SH-SY5Y (cell line): ENCODE data around the gene CDH16.

ENCODE experiments used
- GATA2 ChIP-seq: IDR thresholded peaks from 2 replicates; pipeline ENCODE4 v1.6.1; 2011; ENCODE audit warnings: mild to moderate bottlenecking, low read depth, low read length
- GATA3 ChIP-seq: IDR thresholded peaks from 2 replicates; pipeline ENCODE4 v1.6.1; 2011; ENCODE audit warnings: low read depth, mild to moderate bottlenecking, low read length, moderate library complexity

DNA sequence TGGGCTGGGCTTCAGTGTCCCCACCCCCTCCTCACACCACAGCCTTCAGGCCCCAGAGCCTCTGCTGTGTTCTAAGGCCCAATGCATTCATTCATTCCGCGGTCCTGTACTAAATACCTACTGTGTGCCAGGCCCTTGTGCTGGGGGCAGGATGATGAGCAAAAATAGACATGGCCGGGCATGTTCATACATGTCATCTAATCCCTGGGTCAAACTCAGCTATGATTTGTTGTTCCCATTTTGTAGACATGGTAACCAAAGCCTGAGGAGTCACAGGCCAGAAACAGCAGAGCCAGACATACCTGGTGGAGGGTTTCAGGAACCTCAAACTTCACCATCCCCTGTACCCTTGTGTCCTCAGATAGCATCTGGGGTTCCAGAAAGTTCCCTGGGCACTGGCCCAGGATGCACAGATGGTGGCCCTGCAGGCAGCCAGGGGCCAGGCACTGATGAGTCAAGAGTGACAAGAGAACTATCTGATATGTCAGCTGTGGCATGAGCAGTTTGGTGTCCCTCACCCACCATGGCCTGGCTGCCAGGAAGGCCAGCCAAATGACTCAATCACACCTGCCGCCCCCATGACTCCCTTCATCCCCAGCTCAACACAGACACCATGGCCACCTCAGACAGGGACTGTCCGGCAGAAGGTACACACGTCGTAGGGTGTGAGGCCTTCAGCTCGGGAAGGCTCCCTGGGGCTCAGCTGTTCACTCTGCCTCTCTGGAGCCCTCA is 9.4 kb upstream of the CDH16 start:
- TF ChIP-seq GATA3 (no peak), GATA2 (no peak)
